ENCODE data around the gene NPHP1.

GRCh38 chr2:110167326-110168000, 37.4 kb downstream of the NPHP1 start:
- TF ChIP-seq, protein P1, sequence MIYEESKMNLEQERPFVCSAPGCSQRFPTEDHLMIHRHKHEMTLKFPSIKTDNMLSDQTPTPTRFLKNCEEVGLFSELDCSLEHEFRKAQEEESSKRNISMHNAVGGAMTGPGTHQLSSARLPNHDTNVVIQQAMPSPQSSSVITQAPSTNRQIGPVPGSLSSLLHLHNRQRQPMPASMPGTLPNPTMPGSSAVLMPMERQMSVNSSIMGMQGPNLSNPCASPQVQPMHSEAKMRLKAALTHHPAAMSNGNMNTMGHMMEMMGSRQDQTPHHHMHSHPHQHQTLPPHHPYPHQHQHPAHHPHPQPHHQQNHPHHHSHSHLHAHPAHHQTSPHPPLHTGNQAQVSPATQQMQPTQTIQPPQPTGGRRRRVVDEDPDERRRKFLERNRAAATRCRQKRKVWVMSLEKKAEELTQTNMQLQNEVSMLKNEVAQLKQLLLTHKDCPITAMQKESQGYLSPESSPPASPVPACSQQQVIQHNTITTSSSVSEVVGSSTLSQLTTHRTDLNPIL (CRISPR knock-in tag; IDR thresholded peaks at IDR 0.05; ENCODE audit: low read depth) = no peak
- no peak for TF ChIP-seq ZC3H10 (CRISPR knock-in tag; IDR thresholded peaks at IDR 0.05)
- TF ChIP-seq ISL1 (CRISPR knock-in tag; IDR thresholded peaks at IDR 0.05) = no peak
- TF ChIP-seq ZNF70 (CRISPR knock-in tag; IDR thresholded peaks at IDR 0.05) = no peak
- no peak for TF ChIP-seq ZFP3 (CRISPR knock-in tag; IDR thresholded peaks at IDR 0.05)
- no peak for TF ChIP-seq ZNF8 (CRISPR knock-in tag; IDR thresholded peaks at IDR 0.05)
- TF ChIP-seq, protein P2, sequence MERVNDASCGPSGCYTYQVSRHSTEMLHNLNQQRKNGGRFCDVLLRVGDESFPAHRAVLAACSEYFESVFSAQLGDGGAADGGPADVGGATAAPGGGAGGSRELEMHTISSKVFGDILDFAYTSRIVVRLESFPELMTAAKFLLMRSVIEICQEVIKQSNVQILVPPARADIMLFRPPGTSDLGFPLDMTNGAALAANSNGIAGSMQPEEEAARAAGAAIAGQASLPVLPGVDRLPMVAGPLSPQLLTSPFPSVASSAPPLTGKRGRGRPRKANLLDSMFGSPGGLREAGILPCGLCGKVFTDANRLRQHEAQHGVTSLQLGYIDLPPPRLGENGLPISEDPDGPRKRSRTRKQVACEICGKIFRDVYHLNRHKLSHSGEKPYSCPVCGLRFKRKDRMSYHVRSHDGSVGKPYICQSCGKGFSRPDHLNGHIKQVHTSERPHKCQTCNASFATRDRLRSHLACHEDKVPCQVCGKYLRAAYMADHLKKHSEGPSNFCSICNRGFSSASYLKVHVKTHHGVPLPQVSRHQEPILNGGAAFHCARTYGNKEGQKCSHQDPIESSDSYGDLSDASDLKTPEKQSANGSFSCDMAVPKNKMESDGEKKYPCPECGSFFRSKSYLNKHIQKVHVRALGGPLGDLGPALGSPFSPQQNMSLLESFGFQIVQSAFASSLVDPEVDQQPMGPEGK (CRISPR knock-in tag; IDR thresholded peaks at IDR 0.05; ENCODE audit: borderline replicate concordance) = no peak
- TF ChIP-seq RARB (CRISPR knock-in tag; IDR thresholded peaks at IDR 0.05) = no peak
- TF ChIP-seq GLIS3 (CRISPR knock-in tag; IDR thresholded peaks at IDR 0.05) = no peak
